ENCODE results near the gene IL1B. TPM values are rescaled to one million over a fixed set of nuclear protein-coding genes. Genes with fewer than 3 reads are reported as not detected.

The IL1B gene
- total RNA-seq, 1 donor from 2014 or later, result 22.6 TPM

DNA sequence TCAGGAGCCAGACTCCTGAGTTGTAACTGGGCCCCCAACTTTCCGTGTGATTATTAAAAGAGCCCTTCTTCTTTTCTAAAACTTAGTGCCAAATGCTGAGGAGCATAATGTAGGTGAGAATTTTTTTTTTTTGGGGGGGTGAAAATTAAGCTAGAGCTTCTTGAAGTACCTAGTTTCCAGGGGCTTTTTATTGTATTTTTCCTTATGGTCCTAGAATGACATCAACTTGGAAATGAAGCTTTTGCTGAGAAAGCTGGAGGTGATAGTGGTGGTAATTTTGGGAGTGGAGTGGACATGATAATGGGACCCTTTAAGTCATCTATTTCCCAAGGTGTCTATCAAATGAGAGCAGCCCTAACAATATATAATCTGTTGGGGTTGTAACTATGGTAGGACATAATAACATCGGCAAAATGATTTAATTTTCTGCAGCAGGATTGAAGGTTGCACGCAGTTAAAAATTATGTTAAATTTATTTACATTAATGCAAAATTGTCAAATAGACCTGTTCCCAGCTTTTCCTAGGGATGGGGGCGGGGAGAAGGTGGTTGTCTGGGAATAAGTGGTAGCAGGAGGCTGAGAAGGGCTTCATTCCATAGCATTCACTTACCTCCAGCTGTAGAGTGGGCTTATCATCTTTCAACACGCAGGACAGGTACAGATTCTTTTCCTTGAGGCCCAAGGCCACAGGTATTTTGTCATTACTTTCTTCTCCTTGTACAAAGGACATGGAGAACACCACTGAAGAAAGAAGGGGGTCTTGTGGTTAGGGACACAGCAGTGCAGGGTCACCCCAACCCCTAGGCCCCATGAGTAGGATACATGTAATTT is 5.7 kb downstream of the IL1B start:
- Histone ChIP-seq H3K4me3 (ENCODE audit: low read depth, low read length) (no peak overlapping the region), H3K36me3 (ENCODE audit: control insufficient read depth, insufficient read depth, low read length) (peaks cover 16% of the 10 kb centered on the region), H3K27me3 (ENCODE audit: control insufficient read depth, insufficient read depth, low read length) (no peaks in the 10 kb centered on the region)
- DNase-seq (ENCODE audit: low read depth) (no peak), FAIRE-seq (no peak)
- TF ChIP-seq, protein P1, sequence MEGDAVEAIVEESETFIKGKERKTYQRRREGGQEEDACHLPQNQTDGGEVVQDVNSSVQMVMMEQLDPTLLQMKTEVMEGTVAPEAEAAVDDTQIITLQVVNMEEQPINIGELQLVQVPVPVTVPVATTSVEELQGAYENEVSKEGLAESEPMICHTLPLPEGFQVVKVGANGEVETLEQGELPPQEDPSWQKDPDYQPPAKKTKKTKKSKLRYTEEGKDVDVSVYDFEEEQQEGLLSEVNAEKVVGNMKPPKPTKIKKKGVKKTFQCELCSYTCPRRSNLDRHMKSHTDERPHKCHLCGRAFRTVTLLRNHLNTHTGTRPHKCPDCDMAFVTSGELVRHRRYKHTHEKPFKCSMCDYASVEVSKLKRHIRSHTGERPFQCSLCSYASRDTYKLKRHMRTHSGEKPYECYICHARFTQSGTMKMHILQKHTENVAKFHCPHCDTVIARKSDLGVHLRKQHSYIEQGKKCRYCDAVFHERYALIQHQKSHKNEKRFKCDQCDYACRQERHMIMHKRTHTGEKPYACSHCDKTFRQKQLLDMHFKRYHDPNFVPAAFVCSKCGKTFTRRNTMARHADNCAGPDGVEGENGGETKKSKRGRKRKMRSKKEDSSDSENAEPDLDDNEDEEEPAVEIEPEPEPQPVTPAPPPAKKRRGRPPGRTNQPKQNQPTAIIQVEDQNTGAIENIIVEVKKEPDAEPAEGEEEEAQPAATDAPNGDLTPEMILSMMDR (IDR thresholded peaks at IDR 0.05; ENCODE audit: insufficient read depth, low read length, severe bottlenecking), result no peak

DNA sequence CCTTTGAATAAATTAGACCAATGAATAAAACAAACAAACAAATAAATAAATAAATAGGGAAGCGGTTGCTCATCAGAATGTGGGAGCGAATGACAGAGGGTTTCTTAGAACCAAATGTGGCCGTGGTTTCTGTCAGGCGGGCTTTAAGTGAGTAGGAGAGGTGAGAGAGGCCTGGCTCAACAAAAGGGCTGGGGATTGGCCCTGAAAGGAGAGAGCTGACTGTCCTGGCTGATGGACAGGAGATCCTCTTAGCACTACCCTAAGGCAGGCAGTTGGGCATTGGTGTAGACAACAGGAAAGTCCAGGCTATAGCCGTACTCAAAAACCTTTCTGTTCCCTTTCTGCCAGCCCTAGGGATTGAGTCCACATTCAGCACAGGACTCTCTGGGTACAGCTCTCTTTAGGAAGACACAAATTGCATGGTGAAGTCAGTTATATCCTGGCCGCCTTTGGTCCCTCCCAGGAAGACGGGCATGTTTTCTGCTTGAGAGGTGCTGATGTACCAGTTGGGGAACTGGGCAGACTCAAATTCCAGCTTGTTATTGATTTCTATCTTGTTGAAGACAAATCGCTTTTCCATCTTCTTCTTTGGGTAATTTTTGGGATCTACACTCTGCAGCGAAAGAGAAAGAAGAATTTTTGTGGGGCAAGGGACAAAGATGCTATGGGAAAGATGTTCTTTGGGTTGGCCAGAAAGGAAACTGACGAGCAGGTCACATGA is 6.5 kb downstream of the IL1B start:
- Histone ChIP-seq H3K4me3 (ENCODE audit: low read depth, low read length) (no peak overlapping the region), H3K36me3 (ENCODE audit: control insufficient read depth, insufficient read depth, low read length) (peaks cover 16% of the 10 kb centered on the region), H3K27me3 (ENCODE audit: control insufficient read depth, insufficient read depth, low read length) (no peaks in the 10 kb centered on the region)
- FAIRE-seq (no peak), DNase-seq (ENCODE audit: low read depth) (no peak)
- TF ChIP-seq, protein P1 (IDR thresholded peaks at IDR 0.05; ENCODE audit: insufficient read depth, low read length, severe bottlenecking), result no peak

DNA sequence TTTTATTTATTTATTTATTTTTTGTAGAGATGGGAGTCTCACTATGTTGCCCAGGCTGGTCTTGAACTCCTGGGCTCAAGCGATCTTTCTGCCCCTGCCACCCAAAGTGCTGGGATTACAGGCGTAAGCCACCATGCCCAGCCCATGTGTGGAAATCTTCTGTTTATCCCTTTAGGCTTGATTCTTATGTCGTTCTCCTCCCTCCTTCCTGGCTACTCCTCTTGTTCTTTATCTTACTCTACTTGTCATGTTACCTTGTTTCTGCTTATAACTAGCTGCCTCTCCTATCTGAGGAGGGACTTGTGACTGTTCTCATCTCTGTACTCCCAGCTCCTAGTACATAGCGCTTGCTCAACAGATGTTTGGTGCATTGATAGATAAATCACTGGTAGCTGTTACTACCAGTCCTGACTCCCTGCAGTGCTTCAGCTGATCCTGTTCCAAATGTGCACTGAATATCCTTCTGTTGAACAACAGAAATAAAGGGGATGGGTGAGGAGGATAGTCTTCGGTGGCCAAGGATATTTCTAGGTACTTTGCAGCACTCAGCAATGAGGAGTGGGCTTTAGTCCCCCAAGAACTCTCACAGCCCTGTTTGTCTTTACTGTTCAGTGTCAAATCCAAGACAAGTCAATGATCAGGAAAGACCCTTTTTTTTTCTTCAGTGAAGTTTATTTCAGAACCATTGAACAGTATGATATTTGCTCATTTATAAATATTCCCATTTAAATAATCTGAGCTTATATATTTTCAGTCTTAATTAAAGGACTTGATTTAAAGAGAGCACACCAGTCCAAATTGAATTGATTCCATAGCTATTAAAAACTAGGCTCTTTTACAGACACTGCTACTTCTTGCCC is 7.2 kb downstream of the IL1B start:
- TF ChIP-seq, protein P1 (IDR thresholded peaks at IDR 0.05; ENCODE audit: insufficient read depth, low read length, severe bottlenecking), result no peak
- H3K4me3 ChIP-seq (ENCODE audit: low read depth, low read length), result no peak overlapping the region
- DNase-seq (ENCODE audit: low read depth) (no peak), FAIRE-seq (no peak)
- H3K36me3 ChIP-seq (ENCODE audit: control insufficient read depth, insufficient read depth, low read length), result peaks cover 16% of the 10 kb centered on the region
- H3K27me3 ChIP-seq (ENCODE audit: control insufficient read depth, insufficient read depth, low read length), result no peaks in the 10 kb centered on the region

DNA sequence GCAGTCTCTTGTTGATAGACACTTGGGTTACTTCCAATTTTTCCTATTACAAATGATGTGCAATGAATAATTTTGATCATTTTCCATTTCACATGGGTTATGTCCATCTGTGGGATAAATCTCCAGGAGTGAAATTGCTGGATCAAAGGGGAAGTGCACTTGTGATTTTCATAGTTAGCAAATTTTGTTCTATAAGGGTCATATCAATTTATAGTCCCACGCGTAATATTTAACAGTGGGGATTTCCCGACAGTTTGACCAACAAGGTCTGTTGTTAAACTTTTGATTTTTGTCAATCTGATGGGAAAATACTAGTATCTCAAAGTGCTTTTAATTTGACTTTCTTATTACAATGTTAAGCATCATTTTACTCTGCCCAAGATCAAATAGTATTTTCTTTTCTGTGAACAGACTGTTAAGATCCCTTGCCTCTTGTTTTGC is 8.3 kb downstream of the IL1B start:
- DNase-seq (ENCODE audit: low read depth), result no peak
- no peak overlapping the region for H3K4me3 ChIP-seq (ENCODE audit: low read depth, low read length)
- no peaks in the 10 kb centered on the region for H3K27me3 ChIP-seq (ENCODE audit: control insufficient read depth, insufficient read depth, low read length)
- H3K36me3 ChIP-seq (ENCODE audit: control insufficient read depth, insufficient read depth, low read length), result peaks cover 13% of the 10 kb centered on the region
- TF ChIP-seq, protein P1 (IDR thresholded peaks at IDR 0.05; ENCODE audit: insufficient read depth, low read length, severe bottlenecking), result no peak
- no peak for FAIRE-seq

DNA sequence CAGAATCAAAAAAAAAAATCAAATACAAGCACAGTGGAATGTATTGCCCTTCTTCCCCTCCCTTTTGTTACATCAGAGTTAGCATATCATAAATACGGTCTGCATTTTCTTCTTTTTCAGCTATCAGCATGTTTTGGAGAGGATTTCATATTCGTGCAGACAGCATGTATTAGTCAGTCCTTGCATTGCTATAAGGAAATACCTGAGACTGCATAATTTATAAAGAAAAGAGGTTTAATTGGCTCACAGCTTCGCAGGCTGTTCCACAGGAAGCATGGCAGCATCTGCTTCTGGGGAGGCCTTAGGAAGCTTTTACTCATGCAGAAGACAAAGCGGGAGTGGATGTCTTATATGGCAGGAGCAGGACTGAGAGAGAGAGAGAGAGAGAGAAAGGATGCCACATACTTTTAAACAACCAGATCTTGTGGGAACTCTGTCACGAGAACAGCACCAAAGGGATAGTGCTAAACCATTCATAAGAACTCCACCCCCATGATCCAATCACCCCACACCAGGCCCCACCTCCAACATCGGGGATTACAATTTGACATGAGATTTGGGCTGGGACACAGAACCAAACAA is 8.9 kb downstream of the IL1B start:
- TF ChIP-seq, protein P1 (IDR thresholded peaks at IDR 0.05; ENCODE audit: insufficient read depth, low read length, severe bottlenecking), result no peak
- no peak for DNase-seq (ENCODE audit: low read depth)
- no peak for FAIRE-seq

More for the DNA sequence above, 8.9 kb downstream of the IL1B start:
- Histone ChIP-seq H3K36me3 (ENCODE audit: control insufficient read depth, insufficient read depth, low read length) (peaks cover 11% of the 10 kb centered on the region), H3K27me3 (ENCODE audit: control insufficient read depth, insufficient read depth, low read length) (no peaks in the 10 kb centered on the region), H3K4me3 (ENCODE audit: low read depth, low read length) (no peak overlapping the region)

Data from bronchial epithelial cell (primary cell).